ENCODE results near the gene CDC5L. TPM values are rescaled to one million over a fixed set of nuclear protein-coding genes. Genes with fewer than 3 reads are reported as not detected.

The CDC5L gene
- total RNA-seq, 1 donor from 2014 or later = 20.0 TPM

DNA sequence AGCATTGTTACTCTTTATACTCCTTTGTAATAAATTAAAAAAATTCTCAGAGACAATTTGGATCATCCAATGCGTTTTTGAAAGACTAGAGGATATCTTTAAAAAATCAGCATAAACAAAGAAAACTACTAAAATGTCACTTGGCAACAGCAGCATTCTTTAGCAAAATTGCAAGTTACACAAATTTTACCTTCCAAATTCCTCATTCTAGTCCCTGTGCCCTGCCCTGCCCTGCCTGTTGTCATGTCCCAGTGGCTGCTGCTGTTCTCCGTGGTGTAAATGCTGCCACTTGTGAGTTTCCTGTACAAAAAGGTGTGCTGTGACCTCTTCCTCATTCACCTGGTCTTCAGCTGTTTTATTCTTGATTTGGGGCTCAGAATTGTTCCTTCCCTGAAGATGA, 83.2 kb downstream of the CDC5L start:
- Histone ChIP-seq H3K9me3 (replicated peaks) (no peaks in the 10 kb centered on the region), H3K4me1 (peaks cover 22% of the 10 kb centered on the region), H3K27ac (replicated peaks) (no peak overlapping the region), H3K4me3 (no peak overlapping the region), H3K36me3 (no peaks in the 10 kb centered on the region), H3K27me3 (ENCODE audit: low read depth) (no peaks in the 10 kb centered on the region)
- no peak for TF ChIP-seq CTCF (IDR thresholded peaks at IDR 0.05; ENCODE audit: borderline replicate concordance)
- DNase-seq = no peak
- intact Hi-C loops (cut with micrococcal nuclease) = no loop called here

DNA sequence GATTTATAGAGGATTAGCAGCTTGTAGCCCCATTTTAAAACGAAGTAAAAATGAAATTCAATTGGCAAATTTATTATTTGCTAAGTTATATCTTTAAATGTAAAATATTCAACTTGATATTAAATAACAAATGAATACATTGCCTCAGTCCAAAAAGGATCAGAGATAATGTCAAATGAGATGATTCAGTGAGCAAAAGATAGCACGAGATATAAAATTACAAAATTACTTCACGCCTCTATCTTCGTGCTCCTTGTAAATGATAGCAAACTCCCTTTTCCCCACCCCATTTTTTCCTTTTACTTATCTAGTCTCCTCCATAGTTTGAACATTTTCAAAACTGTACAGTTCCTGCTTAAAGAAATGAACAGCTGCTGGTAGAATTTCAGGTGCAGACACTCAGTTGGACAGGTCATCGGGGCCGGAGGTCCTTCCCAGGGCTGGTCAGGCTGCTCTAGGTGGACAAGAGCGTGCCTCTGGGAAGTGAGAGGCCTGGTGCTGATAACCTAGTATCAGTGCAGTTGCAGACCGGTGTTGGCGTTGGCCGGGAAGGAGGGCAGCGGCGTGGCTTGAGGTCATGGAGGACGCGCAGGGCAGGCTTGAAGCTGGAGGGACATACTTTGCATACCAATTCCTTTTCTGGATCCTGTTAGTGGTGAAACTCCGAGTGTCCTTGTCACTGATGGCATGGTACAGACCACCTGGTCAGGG, 83.9 kb downstream of the CDC5L start:
- peak; percentile 45 for DNase-seq
- Histone ChIP-seq H3K4me3 (peak overlapping the region; percentile 43), H3K36me3 (no peaks in the 10 kb centered on the region), H3K4me1 (peaks cover 27% of the 10 kb centered on the region), H3K9me3 (replicated peaks) (no peaks in the 10 kb centered on the region), H3K27ac (replicated peaks) (peak overlapping the region; percentile 56), H3K27me3 (ENCODE audit: low read depth) (no peaks in the 10 kb centered on the region)
- no peak for TF ChIP-seq CTCF (IDR thresholded peaks at IDR 0.05; ENCODE audit: borderline replicate concordance)
- intact Hi-C loops (cut with micrococcal nuclease) = no loop called here

- Histone ChIP-seq H3K36me3 (no peaks in the 10 kb centered on the region), H3K27me3 (ENCODE audit: low read depth) (no peaks in the 10 kb centered on the region), H3K4me3 (no peak overlapping the region), H3K4me1 (peaks cover 27% of the 10 kb centered on the region), H3K9me3 (replicated peaks) (no peaks in the 10 kb centered on the region), H3K27ac (replicated peaks) (peak overlapping the region; percentile 56)
- TF ChIP-seq CTCF (IDR thresholded peaks at IDR 0.05; ENCODE audit: borderline replicate concordance) = no peak
- no peak for DNase-seq
- intact Hi-C loops (cut with micrococcal nuclease) = no loop called here
Measured at GRCh38 chr6:44472250-44472945, 84.9 kb downstream of the CDC5L start.

DNA sequence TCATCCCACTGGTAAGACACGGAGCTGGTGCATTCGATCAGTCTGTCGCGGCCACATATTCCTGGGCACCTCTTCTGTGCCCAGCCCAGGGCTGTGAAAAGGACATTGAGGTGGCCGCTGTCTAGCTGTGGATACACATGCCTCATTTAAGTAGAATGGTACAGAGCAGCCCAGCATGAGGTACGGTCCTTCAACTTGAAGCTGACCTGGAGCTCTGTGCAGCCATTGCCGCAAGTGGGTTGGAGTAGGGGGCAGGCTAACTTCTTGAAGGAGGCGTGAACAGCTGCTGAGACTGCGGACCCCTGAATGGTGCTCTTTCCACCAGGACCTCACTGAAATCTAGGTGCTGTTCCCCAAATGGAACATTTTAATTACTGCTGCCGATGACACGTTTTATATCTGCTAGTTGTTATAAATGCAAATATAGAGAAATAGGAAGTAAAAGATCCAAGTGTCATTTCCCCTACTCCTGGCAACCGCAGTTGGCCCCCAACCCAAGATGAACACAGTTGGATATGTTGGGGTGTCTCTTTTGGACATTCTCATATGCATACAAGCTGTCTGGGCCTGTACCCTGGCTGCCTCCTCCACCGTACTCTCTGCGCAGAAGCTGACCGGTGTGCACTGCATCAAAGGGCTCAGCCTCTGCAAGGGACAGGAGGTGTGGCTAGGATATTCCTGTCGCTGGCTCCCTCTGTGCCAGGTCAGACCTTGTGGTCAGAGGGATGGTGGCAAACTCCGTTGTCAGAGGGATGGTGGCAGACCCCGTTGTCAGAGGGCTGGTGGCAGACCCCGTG, 86.1 kb downstream of the CDC5L start:
- Histone ChIP-seq H3K27ac (replicated peaks) (no peak overlapping the region), H3K9me3 (replicated peaks) (no peaks in the 10 kb centered on the region), H3K4me3 (no peak overlapping the region), H3K36me3 (no peaks in the 10 kb centered on the region), H3K27me3 (ENCODE audit: low read depth) (no peaks in the 10 kb centered on the region), H3K4me1 (peaks cover 27% of the 10 kb centered on the region)
- TF ChIP-seq CTCF (IDR thresholded peaks at IDR 0.05; ENCODE audit: borderline replicate concordance) = no peak
- DNase-seq = no peak
- intact Hi-C loops (cut with micrococcal nuclease) = no loop called here

DNA sequence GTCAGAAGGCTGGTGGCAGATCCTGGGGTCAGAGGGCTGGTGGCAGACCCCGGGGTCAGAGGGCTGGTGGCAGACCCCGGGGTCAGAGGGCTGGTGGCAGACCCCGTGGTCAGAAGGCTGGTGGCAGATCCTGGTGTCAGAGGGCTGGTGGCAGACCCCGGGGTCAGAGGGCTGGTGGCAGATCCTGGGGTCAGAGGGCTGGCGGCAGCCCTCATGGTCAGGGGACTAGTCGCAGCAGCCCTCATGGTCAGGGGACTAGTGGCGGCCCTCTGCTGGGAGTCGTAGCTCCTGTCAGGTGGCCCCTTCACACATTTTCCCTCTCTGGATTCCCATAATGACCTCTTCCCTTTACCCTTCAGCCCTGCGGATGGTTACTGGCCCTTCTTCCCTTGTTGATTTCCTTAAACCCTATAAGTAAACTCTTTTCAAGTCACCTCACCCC, 86.7 kb downstream of the CDC5L start:
- intact Hi-C loops (cut with micrococcal nuclease) = no loop called here
- Histone ChIP-seq H3K27ac (replicated peaks) (no peak overlapping the region), H3K9me3 (replicated peaks) (no peaks in the 10 kb centered on the region), H3K27me3 (ENCODE audit: low read depth) (no peaks in the 10 kb centered on the region), H3K4me3 (no peak overlapping the region), H3K4me1 (peaks cover 27% of the 10 kb centered on the region), H3K36me3 (no peaks in the 10 kb centered on the region)
- no peak for TF ChIP-seq CTCF (IDR thresholded peaks at IDR 0.05; ENCODE audit: borderline replicate concordance)
- DNase-seq = no peak

Measured in left ventricle myocardium inferior (tissue), 1 donor.